ENCODE measurements around the gene OR2AG2.

OR2AG2 gene

GRCh38 chr11:6734616-6735015 is 37.2 kb downstream of the OR2AG2 start:
- in situ Hi-C loops (cut with HindIII; ENCODE audit: low sequenced_read_pairs) = no loop called here
- no peak overlapping the region for H3K4me3 ChIP-seq (ENCODE audit: low read depth, low read length)
- no peak for DNase-seq (ENCODE audit: low read depth, low spot score)
- no peak for TF ChIP-seq CTCF (IDR thresholded peaks at IDR 0.05; ENCODE audit: low read depth, low read length)

- in situ Hi-C loops (cut with HindIII; ENCODE audit: low sequenced_read_pairs) = no loop called here
- TF ChIP-seq CTCF (IDR thresholded peaks at IDR 0.05; ENCODE audit: low read depth, low read length) = no peak
- H3K4me3 ChIP-seq (ENCODE audit: low read depth, low read length) = no peak overlapping the region
- DNase-seq (ENCODE audit: low read depth, low spot score) = no peak
Measured at GRCh38 chr11:6733326-6734275, 38.2 kb downstream of the OR2AG2 start.

- no peak for TF ChIP-seq CTCF (IDR thresholded peaks at IDR 0.05; ENCODE audit: low read depth, low read length)
- H3K4me3 ChIP-seq (ENCODE audit: low read depth, low read length) = no peak overlapping the region
- in situ Hi-C loops (cut with HindIII; ENCODE audit: low sequenced_read_pairs) = no loop called here
Measured at GRCh38 chr11:6727971-6728760, 43.6 kb downstream of the OR2AG2 start.

GRCh38 chr11:6725386-6725896 is 46.3 kb downstream of the OR2AG2 start:
- DNase-seq (ENCODE audit: low read depth, low spot score) = no peak
- TF ChIP-seq CTCF (IDR thresholded peaks at IDR 0.05; ENCODE audit: low read depth, low read length) = no peak
- H3K4me3 ChIP-seq (ENCODE audit: low read depth, low read length) = no peak overlapping the region
- in situ Hi-C loops (cut with HindIII; ENCODE audit: low sequenced_read_pairs) = no loop called here

More at GRCh38 chr11:6727971-6728760, 43.6 kb downstream of the OR2AG2 start:
- no peak for DNase-seq (ENCODE audit: low read depth, low spot score)

GRCh38 chr11:6724013-6724412 is 47.8 kb downstream of the OR2AG2 start:
- no peak for DNase-seq (ENCODE audit: low read depth, low spot score)
- in situ Hi-C loops (cut with HindIII; ENCODE audit: low sequenced_read_pairs) = no loop called here
- H3K4me3 ChIP-seq (ENCODE audit: low read depth, low read length) = no peak overlapping the region
- TF ChIP-seq CTCF (IDR thresholded peaks at IDR 0.05; ENCODE audit: low read depth, low read length) = no peak

GRCh38 chr11:6721343-6721742 is 50.4 kb downstream of the OR2AG2 start:
- no peak for DNase-seq (ENCODE audit: low read depth, low spot score)
- no peak for TF ChIP-seq CTCF (IDR thresholded peaks at IDR 0.05; ENCODE audit: low read depth, low read length)
- in situ Hi-C loops (cut with HindIII; ENCODE audit: low sequenced_read_pairs) = no loop called here
- H3K4me3 ChIP-seq (ENCODE audit: low read depth, low read length) = no peak overlapping the region

All from astrocyte of the spinal cord (primary cell).